OCI-LY1 (cell line): Measurements from ENCODE around the gene CNIH2.

Experiments used
- H2AFZ ChIP-seq: fragments of 200-600 bp; sonication (generic), shearing (Covaris generic); 2 replicates; pipeline ENCODE4 v1.6.0; 2014; ENCODE audit warnings: antibody characterized with exemption, mild to moderate bottlenecking, low read length
- H3F3A ChIP-seq: fragments of 200-600 bp; sonication (generic), shearing (Covaris generic); 2 replicates; pipeline ENCODE4 v1.6.0; 2014; ENCODE audit warnings: mild to moderate bottlenecking, antibody characterized with exemption, low read length, moderate library complexity; ENCODE audit not compliant: insufficient read depth
- H3K27ac ChIP-seq: fragments of 200-600 bp; sonication (generic); 2 replicates; pipeline ENCODE4 v1.5.1; 2014; ENCODE audit warnings: low read length, mixed run types, mild to moderate bottlenecking, low read depth; ENCODE audit not compliant: poor library complexity, severe bottlenecking
- H3K27me3 ChIP-seq: fragments of 200-600 bp; sonication (generic); 2 replicates; pipeline ENCODE4 v1.6.0; 2014; ENCODE audit warnings: antibody characterized with exemption, mild to moderate bottlenecking, low read length, moderate library complexity; ENCODE audit not compliant: insufficient read depth
- H3K36me3 ChIP-seq: fragments of 200-600 bp; sonication (generic); 2 replicates; pipeline ENCODE4 v1.6.1; 2014; ENCODE audit warnings: mild to moderate bottlenecking, antibody characterized with exemption, low read length, moderate library complexity, mixed read lengths; ENCODE audit not compliant: insufficient read depth
- H3K4me1 ChIP-seq: fragments of 200-600 bp; sonication (generic); 2 replicates; pipeline ENCODE4 v1.5.1; 2014; ENCODE audit warnings: mild to moderate bottlenecking, low read length, moderate library complexity; ENCODE audit not compliant: insufficient read depth, severe bottlenecking
- H3K4me2 ChIP-seq: fragments of 200-600 bp; sonication (generic), shearing (Covaris generic); 2 replicates; pipeline ENCODE4 v1.6.1; 2014; ENCODE audit warnings: low read length
- H3K4me3 ChIP-seq: fragments of 200-600 bp; sonication (generic); 2 replicates; pipeline ENCODE4 v1.5.1; 2014; ENCODE audit warnings: low read length, low read depth, mild to moderate bottlenecking, mixed read lengths; ENCODE audit not compliant: poor library complexity, severe bottlenecking
- H3K79me2 ChIP-seq: fragments of 200-600 bp; shearing (Covaris generic); 2 replicates; pipeline ENCODE4 v1.6.1; 2016; ENCODE audit warnings: mixed run types, low read length, mixed read lengths; ENCODE audit not compliant: insufficient read depth
- H3K9ac ChIP-seq: fragments of 200-600 bp; sonication (generic), shearing (Covaris generic); 2 replicates; pipeline ENCODE4 v1.6.1; 2014; ENCODE audit warnings: mild to moderate bottlenecking, low read length, mixed read lengths
- H3K9me2 ChIP-seq: fragments of 200-600 bp; sonication (generic), shearing (Covaris generic); 2 replicates; pipeline ENCODE4 v1.6.1; 2014; ENCODE audit warnings: low read depth, mild to moderate bottlenecking, low read length, mixed read lengths
- H3K9me3 ChIP-seq: fragments of 200-600 bp; shearing (Covaris generic); 2 replicates; pipeline ENCODE4 v1.6.1; 2014; ENCODE audit warnings: low read length, mixed read lengths
- H4K20me1 ChIP-seq: fragments of 200-600 bp; sonication (generic), shearing (Covaris generic); 2 replicates; pipeline ENCODE4 v1.6.0; 2016; ENCODE audit warnings: mild to moderate bottlenecking, low read length; ENCODE audit not compliant: insufficient read depth
- CTCF ChIP-seq: fragments of 200-600 bp; sonication (generic), shearing (Covaris generic); IDR thresholded peaks from 2 replicates; pipeline ENCODE4 v1.5.1; 2017; ENCODE audit warnings: mild to moderate bottlenecking, antibody characterized with exemption, low read length, moderate library complexity, mixed read lengths
- EZH2 ChIP-seq: fragments of 200-600 bp; sonication (generic), shearing (Covaris generic); IDR thresholded peaks from 2 replicates; pipeline ENCODE4 v1.8.0; 2017; ENCODE audit warnings: borderline replicate concordance, mixed run types, mild to moderate bottlenecking, antibody characterized with exemption, low read length, moderate library complexity, mixed read lengths

Gene CNIH2

DNA sequence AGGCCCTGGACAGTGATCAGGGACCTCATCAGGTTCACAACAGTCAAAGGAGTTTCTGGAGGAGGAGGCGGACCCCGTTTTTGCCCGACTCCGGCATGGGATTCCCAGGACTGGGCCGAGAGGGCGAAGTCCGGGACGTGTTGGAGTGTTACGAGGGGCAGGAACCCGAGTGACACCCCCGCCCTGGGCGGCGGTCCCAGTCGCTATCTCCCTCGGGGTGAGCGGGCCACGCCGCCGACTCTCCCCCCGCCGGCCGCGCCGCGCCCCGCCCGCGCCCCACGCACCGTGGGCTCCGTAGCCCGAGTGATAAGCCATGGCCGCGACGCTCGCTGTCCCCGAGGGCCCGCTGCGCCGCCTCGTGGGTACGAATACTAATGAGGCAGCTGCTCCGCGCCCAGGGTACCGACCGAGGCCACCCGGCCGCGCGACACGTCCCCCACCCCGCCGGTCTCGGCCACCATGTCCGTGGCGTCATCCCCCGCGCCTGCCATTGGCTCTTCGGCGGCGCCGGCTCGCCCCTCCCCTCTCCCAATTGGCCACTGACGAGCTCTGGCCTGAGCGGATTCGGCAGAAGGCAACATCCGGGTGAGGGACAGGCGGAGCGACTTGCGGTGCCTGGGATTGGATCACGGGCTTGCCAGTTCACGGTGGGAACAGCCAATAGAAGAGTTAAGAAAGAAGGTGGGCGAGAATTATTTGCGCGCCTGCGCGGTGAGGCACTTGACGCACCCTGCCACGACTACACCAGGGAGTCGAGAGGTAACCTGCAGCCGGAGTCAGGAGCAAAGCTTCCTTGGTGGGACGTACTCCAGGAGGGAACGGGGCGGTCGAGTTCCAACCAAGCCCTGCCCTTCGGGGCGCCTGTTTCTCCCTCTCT lies 10.9 kb downstream of the CNIH2 start, which contains the start of gene YIF1A:
Gene YIF1A (minus strand): TSS at position 473 of the 877 bp plus-strand sequence. CDS start 158 bp downstream, at position 315.
- TF ChIP-seq CTCF, result no peak; the same call in 1 of the 2 replicates
- TF ChIP-seq EZH2, result no peak
- Histone ChIP-seq H4K20me1 (no peaks in the 10 kb centered on the region), H2AFZ (no peak within 1 kb of the TSS)

DNA sequence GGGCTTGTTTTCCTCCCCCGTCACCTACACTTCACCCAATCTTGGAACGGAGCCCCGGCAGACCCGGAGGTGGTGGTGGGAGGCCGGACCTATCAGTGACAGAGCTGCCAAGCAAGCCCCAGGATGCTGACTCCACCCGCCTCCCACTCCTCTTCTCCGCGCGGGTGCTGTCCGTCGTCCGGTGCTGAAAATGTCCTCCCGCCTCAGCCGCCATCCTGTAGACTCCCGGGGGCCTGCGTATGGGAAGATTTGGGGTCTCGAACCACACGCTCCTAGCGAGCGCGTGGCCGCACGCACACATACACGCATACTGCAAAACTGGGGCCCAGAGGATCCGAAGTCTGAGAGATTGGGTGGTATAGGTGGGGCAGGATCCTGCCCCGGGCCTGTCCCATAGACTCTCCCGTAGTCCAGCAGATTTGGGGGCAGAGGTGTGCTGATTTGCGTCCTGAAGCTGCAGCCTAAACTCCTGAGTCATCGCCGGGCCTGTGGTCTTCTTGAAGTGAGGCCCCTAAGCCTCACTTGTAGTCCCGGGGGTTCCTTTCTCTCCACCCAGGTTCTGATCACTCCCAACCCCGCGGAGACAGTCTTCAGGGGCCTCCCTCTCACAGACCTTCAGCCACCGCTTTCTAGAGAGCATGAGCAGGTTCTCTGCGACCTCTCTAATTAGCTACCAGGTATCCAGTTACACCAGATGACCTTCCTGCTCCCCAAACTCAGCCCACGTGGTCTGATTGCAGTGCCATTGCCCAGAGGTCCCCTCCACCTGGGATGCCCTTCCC lies 11.8 kb downstream of the CNIH2 start:
- H3K4me3 ChIP-seq, result peak overlapping the region; percentile 71
- no peaks in the 10 kb centered on the region for H3K27me3 ChIP-seq
- H2AFZ ChIP-seq, result no peak overlapping the region
- H3K9ac ChIP-seq, result peak overlapping the region; percentile 43; the same call in 1 of the 2 replicates
- peaks cover 22% of the 10 kb centered on the region for H3K4me1 ChIP-seq
- H3K79me2 ChIP-seq, result no peaks in the 10 kb centered on the region
- no peaks in the 10 kb centered on the region for H4K20me1 ChIP-seq
- no peak overlapping the region for H3K27ac ChIP-seq
- H3K4me2 ChIP-seq, result peak overlapping the region; percentile 56
- H3F3A ChIP-seq, result no peaks in the 10 kb centered on the region
- no peaks in the 10 kb centered on the region for H3K36me3 ChIP-seq
- H3K9me2 ChIP-seq, result no peaks in the 10 kb centered on the region
- H3K9me3 ChIP-seq, result no peaks in the 10 kb centered on the region
- TF ChIP-seq CTCF, result no peak

More for the DNA sequence above, 10.9 kb downstream of the CNIH2 start, which contains the start of gene YIF1A:
- no peaks in the 10 kb centered on the region for H3K79me2 ChIP-seq
- H3K9me3 ChIP-seq, result no peaks in the 10 kb centered on the region
- no peaks in the 10 kb centered on the region for H3K9me2 ChIP-seq
- no peaks in the 10 kb centered on the region for H3K27me3 ChIP-seq
- no peaks in the 10 kb centered on the region for H3F3A ChIP-seq
- no peak within 1 kb of the TSS for H3K27ac ChIP-seq
- peak within 1 kb of the TSS; percentile 78 for H3K9ac ChIP-seq
- no peaks in the 10 kb centered on the region for H3K36me3 ChIP-seq
- H3K4me2 ChIP-seq, result peak within 1 kb of the TSS; percentile 92
- peaks cover 22% of the 10 kb centered on the region for H3K4me1 ChIP-seq
- H3K4me3 ChIP-seq, result peak within 1 kb of the TSS; percentile 71

DNA sequence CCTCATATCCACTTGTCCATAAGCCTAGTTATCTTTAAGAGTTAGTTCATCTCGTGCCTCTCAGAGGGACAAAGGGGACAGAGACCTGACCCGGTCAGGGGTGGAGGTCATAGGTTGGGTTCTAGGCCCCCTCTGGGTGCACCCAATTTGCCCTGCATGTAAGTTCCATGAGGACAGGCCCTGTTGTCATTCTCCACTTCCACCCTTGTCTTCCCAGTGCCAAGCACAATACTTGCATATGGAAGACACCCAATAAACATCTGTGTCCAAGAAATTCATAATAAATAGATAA lies 12.3 kb downstream of the CNIH2 start:
- Histone ChIP-seq H3K9ac (no peak overlapping the region), H3K9me3 (no peaks in the 10 kb centered on the region), H2AFZ (no peak overlapping the region), H4K20me1 (no peaks in the 10 kb centered on the region), H3K79me2 (no peaks in the 10 kb centered on the region), H3K36me3 (no peaks in the 10 kb centered on the region), H3K4me1 (peaks cover 22% of the 10 kb centered on the region), H3K4me3 (peak overlapping the region; percentile 71), H3K27ac (no peak overlapping the region), H3K4me2 (peak overlapping the region; percentile 56; the same call in 1 of the 2 replicates), H3K27me3 (no peaks in the 10 kb centered on the region), H3K9me2 (no peaks in the 10 kb centered on the region), H3F3A (no peaks in the 10 kb centered on the region)
- TF ChIP-seq CTCF, result no peak
- no peak for TF ChIP-seq EZH2
